Measurements from ENCODE around the gene ZRANB3.

DNA sequence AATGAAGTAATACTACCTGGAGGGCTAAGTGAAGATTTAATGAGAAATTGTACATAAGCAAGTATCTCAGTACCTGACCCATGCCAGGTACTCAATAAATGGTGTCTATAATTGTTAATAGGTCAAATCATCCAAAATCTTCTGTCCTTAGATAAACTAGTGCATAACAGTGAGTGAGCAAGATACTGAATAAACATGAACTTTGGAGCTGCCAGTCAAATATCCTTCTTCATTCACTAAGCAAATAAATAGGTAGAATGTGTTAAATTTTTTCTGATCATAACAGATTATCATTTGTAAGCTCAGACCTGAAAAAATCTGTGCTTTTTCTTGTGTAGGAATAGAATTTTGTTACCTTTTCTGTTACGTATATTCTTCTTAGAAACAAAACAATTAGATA lies 439.3 kb downstream of the ZRANB3 start:
- TF ChIP-seq, protein P1, sequence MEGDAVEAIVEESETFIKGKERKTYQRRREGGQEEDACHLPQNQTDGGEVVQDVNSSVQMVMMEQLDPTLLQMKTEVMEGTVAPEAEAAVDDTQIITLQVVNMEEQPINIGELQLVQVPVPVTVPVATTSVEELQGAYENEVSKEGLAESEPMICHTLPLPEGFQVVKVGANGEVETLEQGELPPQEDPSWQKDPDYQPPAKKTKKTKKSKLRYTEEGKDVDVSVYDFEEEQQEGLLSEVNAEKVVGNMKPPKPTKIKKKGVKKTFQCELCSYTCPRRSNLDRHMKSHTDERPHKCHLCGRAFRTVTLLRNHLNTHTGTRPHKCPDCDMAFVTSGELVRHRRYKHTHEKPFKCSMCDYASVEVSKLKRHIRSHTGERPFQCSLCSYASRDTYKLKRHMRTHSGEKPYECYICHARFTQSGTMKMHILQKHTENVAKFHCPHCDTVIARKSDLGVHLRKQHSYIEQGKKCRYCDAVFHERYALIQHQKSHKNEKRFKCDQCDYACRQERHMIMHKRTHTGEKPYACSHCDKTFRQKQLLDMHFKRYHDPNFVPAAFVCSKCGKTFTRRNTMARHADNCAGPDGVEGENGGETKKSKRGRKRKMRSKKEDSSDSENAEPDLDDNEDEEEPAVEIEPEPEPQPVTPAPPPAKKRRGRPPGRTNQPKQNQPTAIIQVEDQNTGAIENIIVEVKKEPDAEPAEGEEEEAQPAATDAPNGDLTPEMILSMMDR (IDR thresholded peaks at IDR 0.05; ENCODE audit: low read depth, low read length), result no peak
- no peak for TF ChIP-seq EZH2phosphoT487 (IDR thresholded peaks at IDR 0.05; ENCODE audit: low read depth)

All from OCI-LY3 (cell line).